SK-N-SH treated with all-trans-retinoic acid at 6 μM for 48 hours (cell line): Measurements from ENCODE around the gene FNIP2.

ENCODE experiments used
- BACH2 ChIP-seq: fragments of 250-450 bp; sonication (Bioruptor Pico); IDR thresholded peaks from 2 replicates; pipeline ENCODE4 v1.9.0; 2021; ENCODE audit warnings: mild to moderate bottlenecking, borderline replicate concordance
- CSRNP3 ChIP-seq: fragments of 250-450 bp; sonication (Bioruptor Pico); IDR thresholded peaks from 2 replicates; pipeline ENCODE4 v1.5.1; 2021; ENCODE audit warnings: mild to moderate bottlenecking, moderate library complexity
- ESRRG ChIP-seq: fragments of 250-450 bp; sonication (Bioruptor Pico); IDR thresholded peaks from 2 replicates; pipeline ENCODE4 v1.6.1; 2021; ENCODE audit warnings: mild to moderate bottlenecking
- PPARA ChIP-seq: fragments of 250-450 bp; sonication (Bioruptor Pico); IDR thresholded peaks from 2 replicates; pipeline ENCODE4 v1.5.0; 2020; ENCODE audit warnings: mild to moderate bottlenecking, borderline replicate concordance
- ZFP3 ChIP-seq: fragments of 250-450 bp; sonication (Bioruptor Pico); IDR thresholded peaks from 2 replicates; pipeline ENCODE4 v1.5.0; 2020; ENCODE audit warnings: mild to moderate bottlenecking, moderate library complexity
- ZFP30 ChIP-seq: fragments of 450-650 bp; formaldehyde crosslinking; IDR thresholded peaks from 2 replicates; pipeline ENCODE4 v1.5.0; 2022; ENCODE audit warnings: mild to moderate bottlenecking, moderate library complexity

GRCh38 chr4:158726633-158727032 lies 42.2 kb upstream of the FNIP2 start:
- TF ChIP-seq CSRNP3 (CRISPR knock-in tag) (no peak), ESRRG (CRISPR knock-in tag) (no peak), BACH2 (CRISPR knock-in tag) (no peak), PPARA (no peak), ZFP30 (CRISPR knock-in tag) (no peak), ZFP3 (CRISPR knock-in tag) (no peak)
